ENCODE measurements around the gene PRDM16. TPM values are rescaled to one million over a fixed set of nuclear protein-coding genes. Genes with fewer than 3 reads are reported as not detected.

Gene PRDM16
- total and polyA plus RNA-seq, 2 experiments from 2014 or later = 0.14 to 0.16 TPM

DNA sequence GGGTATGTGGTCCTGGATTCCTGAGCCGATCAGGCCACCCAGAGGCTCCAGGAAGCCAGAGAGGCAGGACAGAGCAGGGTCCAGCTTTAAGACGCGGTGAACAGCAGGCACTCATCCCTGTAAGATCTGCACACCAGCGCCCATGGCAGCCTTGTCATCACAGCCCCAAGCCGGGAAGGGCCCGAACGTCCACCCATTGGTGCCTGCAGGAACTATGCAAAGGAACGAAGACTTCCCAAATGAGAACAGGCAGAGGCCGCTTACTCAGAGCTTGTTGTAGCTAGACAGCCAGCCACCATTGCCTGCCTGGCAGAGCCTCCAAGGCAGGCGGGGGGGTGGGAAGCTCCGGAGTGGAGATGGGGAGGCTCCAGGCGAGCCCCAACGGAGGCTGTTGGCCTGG, 373.3 kb downstream of the PRDM16 start:
- no peak overlapping the region for H3K27ac ChIP-seq (ENCODE audit: low read depth)
- no peaks in the 10 kb centered on the region for H3K4me1 ChIP-seq (ENCODE audit: insufficient read depth)
- no peaks in the 10 kb centered on the region for H3K9me2 ChIP-seq (ENCODE audit: insufficient read depth)
- ATAC-seq (no peak), DNase-seq (ENCODE audit: low spot score) (no peak)
- no peaks in the 10 kb centered on the region for H3K27me3 ChIP-seq (ENCODE audit: insufficient read depth)
- no peaks in the 10 kb centered on the region for H3F3A ChIP-seq (replicated peaks; ENCODE audit: low read depth)
- H3K27me3 Mint-ChIP-seq (ENCODE audit: insufficient read depth, low read depth, poor library complexity) = peaks cover 10% of the 10 kb centered on the region
- H3K79me2 ChIP-seq (replicated peaks; ENCODE audit: insufficient read depth) = no peaks in the 10 kb centered on the region
- no peaks in the 10 kb centered on the region for H3K36me3 ChIP-seq (ENCODE audit: insufficient read depth)
- TF ChIP-seq, protein P1, sequence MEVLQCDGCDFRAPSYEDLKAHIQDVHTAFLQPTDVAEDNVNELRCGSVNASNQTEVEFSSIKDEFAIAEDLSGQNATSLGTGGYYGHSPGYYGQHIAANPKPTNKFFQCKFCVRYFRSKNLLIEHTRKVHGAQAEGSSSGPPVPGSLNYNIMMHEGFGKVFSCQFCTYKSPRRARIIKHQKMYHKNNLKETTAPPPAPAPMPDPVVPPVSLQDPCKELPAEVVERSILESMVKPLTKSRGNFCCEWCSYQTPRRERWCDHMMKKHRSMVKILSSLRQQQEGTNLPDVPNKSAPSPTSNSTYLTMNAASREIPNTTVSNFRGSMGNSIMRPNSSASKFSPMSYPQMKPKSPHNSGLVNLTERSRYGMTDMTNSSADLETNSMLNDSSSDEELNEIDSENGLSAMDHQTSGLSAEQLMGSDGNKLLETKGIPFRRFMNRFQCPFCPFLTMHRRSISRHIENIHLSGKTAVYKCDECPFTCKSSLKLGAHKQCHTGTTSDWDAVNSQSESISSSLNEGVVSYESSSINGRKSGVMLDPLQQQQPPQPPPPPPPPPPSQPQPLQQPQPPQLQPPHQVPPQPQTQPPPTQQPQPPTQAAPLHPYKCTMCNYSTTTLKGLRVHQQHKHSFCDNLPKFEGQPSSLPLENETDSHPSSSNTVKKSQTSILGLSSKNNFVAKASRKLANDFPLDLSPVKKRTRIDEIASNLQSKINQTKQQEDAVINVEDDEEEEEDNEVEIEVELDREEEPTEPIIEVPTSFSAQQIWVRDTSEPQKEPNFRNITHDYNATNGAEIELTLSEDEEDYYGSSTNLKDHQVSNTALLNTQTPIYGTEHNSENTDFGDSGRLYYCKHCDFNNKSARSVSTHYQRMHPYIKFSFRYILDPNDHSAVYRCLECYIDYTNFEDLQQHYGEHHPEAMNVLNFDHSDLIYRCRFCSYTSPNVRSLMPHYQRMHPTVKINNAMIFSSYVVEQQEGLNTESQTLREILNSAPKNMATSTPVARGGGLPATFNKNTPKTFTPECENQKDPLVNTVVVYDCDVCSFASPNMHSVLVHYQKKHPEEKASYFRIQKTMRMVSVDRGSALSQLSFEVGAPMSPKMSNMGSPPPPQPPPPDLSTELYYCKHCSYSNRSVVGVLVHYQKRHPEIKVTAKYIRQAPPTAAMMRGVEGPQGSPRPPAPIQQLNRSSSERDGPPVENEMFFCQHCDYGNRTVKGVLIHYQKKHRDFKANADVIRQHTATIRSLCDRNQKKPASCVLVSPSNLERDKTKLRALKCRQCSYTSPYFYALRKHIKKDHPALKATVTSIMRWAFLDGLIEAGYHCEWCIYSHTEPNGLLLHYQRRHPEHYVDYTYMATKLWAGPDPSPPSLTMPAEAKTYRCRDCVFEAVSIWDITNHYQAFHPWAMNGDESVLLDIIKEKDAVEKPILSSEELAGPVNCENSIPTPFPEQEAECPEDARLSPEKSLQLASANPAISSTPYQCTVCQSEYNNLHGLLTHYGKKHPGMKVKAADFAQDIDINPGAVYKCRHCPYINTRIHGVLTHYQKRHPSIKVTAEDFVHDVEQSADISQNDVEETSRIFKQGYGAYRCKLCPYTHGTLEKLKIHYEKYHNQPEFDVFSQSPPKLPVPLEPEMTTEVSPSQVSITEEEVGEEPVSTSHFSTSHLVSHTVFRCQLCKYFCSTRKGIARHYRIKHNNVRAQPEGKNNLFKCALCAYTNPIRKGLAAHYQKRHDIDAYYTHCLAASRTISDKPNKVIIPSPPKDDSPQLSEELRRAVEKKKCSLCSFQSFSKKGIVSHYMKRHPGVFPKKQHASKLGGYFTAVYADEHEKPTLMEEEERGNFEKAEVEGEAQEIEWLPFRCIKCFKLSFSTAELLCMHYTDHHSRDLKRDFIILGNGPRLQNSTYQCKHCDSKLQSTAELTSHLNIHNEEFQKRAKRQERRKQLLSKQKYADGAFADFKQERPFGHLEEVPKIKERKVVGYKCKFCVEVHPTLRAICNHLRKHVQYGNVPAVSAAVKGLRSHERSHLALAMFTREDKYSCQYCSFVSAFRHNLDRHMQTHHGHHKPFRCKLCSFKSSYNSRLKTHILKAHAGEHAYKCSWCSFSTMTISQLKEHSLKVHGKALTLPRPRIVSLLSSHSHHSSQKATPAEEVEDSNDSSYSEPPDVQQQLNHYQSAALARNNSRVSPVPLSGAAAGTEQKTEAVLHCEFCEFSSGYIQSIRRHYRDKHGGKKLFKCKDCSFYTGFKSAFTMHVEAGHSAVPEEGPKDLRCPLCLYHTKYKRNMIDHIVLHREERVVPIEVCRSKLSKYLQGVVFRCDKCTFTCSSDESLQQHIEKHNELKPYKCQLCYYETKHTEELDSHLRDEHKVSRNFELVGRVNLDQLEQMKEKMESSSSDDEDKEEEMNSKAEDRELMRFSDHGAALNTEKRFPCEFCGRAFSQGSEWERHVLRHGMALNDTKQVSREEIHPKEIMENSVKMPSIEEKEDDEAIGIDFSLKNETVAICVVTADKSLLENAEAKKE (CRISPR knock-in tag; IDR thresholded peaks at IDR 0.05) = no peak
- TF ChIP-seq, protein P2, sequence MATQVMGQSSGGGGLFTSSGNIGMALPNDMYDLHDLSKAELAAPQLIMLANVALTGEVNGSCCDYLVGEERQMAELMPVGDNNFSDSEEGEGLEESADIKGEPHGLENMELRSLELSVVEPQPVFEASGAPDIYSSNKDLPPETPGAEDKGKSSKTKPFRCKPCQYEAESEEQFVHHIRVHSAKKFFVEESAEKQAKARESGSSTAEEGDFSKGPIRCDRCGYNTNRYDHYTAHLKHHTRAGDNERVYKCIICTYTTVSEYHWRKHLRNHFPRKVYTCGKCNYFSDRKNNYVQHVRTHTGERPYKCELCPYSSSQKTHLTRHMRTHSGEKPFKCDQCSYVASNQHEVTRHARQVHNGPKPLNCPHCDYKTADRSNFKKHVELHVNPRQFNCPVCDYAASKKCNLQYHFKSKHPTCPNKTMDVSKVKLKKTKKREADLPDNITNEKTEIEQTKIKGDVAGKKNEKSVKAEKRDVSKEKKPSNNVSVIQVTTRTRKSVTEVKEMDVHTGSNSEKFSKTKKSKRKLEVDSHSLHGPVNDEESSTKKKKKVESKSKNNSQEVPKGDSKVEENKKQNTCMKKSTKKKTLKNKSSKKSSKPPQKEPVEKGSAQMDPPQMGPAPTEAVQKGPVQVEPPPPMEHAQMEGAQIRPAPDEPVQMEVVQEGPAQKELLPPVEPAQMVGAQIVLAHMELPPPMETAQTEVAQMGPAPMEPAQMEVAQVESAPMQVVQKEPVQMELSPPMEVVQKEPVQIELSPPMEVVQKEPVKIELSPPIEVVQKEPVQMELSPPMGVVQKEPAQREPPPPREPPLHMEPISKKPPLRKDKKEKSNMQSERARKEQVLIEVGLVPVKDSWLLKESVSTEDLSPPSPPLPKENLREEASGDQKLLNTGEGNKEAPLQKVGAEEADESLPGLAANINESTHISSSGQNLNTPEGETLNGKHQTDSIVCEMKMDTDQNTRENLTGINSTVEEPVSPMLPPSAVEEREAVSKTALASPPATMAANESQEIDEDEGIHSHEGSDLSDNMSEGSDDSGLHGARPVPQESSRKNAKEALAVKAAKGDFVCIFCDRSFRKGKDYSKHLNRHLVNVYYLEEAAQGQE (IDR thresholded peaks at IDR 0.05; ENCODE audit: unreplicated experiment) = no peak
- TF ChIP-seq ZNF331 (CRISPR knock-in tag; IDR thresholded peaks at IDR 0.05; ENCODE audit: low read depth) (no peak), STAT1 (IDR thresholded peaks at IDR 0.05; ENCODE audit: unreplicated experiment) (no peak), JUNB (IDR thresholded peaks at IDR 0.05; ENCODE audit: unreplicated experiment) (no peak), CREB1 (CRISPR knock-in tag; IDR thresholded peaks at IDR 0.05; ENCODE audit: low read depth) (no peak), ZNF114 (CRISPR knock-in tag; IDR thresholded peaks at IDR 0.05) (no peak), EZH2 (IDR thresholded peaks at IDR 0.05; ENCODE audit: low read depth, unreplicated experiment) (no peak), POLR2AphosphoS5 (IDR thresholded peaks at IDR 0.05; ENCODE audit: low read depth) (no peak), EZH2phosphoT487 (IDR thresholded peaks at IDR 0.05; ENCODE audit: unreplicated experiment) (no peak)
- TF ChIP-seq, protein P3, sequence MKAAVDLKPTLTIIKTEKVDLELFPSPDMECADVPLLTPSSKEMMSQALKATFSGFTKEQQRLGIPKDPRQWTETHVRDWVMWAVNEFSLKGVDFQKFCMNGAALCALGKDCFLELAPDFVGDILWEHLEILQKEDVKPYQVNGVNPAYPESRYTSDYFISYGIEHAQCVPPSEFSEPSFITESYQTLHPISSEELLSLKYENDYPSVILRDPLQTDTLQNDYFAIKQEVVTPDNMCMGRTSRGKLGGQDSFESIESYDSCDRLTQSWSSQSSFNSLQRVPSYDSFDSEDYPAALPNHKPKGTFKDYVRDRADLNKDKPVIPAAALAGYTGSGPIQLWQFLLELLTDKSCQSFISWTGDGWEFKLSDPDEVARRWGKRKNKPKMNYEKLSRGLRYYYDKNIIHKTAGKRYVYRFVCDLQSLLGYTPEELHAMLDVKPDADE (IDR thresholded peaks at IDR 0.05) = no peak
- TF ChIP-seq, protein P4, sequence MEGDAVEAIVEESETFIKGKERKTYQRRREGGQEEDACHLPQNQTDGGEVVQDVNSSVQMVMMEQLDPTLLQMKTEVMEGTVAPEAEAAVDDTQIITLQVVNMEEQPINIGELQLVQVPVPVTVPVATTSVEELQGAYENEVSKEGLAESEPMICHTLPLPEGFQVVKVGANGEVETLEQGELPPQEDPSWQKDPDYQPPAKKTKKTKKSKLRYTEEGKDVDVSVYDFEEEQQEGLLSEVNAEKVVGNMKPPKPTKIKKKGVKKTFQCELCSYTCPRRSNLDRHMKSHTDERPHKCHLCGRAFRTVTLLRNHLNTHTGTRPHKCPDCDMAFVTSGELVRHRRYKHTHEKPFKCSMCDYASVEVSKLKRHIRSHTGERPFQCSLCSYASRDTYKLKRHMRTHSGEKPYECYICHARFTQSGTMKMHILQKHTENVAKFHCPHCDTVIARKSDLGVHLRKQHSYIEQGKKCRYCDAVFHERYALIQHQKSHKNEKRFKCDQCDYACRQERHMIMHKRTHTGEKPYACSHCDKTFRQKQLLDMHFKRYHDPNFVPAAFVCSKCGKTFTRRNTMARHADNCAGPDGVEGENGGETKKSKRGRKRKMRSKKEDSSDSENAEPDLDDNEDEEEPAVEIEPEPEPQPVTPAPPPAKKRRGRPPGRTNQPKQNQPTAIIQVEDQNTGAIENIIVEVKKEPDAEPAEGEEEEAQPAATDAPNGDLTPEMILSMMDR (conservative IDR thresholded peaks at IDR 0.05; ENCODE audit: low read depth in 2 of 2) = no peak
- H3K9me3 Mint-ChIP-seq = no peaks in the 10 kb centered on the region
- no peak overlapping the region for H3K4me2 ChIP-seq
- peaks cover 10% of the 10 kb centered on the region for H3K4me1 Mint-ChIP-seq
- H3K4me3 Mint-ChIP-seq = no peak overlapping the region
- H2AFZ ChIP-seq = no peak overlapping the region
- H3K36me3 Mint-ChIP-seq (ENCODE audit: low read depth) = no peaks in the 10 kb centered on the region
- no peaks in the 10 kb centered on the region for H4K20me1 ChIP-seq (replicated peaks; ENCODE audit: insufficient read depth)
- H3K4me3 ChIP-seq = no peak overlapping the region
- no peak overlapping the region for H3K27ac Mint-ChIP-seq

Measured in GM23338 (cell line).